ENCODE results near the gene PDLIM7.

Gene PDLIM7

DNA sequence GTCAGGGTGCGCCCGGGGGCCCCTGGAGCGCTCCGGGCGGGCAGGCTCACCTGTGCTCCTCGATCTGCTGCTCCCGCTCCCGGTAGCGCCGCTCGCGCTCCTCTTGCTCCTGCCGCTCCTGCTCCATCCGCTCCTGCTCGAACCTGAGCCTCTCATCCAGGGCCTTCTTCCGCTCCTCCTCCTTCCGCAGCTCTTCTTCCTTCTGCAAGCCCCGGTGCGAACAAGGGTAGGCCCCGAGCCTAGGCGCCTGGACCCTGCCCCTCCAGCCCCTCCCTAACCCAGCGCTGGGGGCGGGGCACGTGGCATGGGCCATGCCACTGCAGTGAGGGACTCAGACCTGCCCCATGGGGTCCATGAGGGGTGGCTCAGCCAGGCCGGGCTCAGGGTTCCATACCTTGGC is 30.5 kb downstream of the PDLIM7 start:
- H3K4me3 ChIP-seq (replicated peaks; ENCODE audit: insufficient read depth, low read length): peak overlapping the region; percentile 17
- peak in 1 of 2 experiments; percentile 33 for DNase-seq (ENCODE audit: low read depth in 1 of 2, low spot score in 1 of 2)
- peak overlapping the region; percentile 72 for H3K27ac ChIP-seq (replicated peaks)
- TF ChIP-seq SPI1 (IDR thresholded peaks at IDR 0.05; ENCODE audit: borderline replicate concordance, low read depth) (no peak), GABPA (IDR thresholded peaks at IDR 0.05; ENCODE audit: low read depth) (no peak)
- H3K27me3 ChIP-seq (ENCODE audit: insufficient read depth, poor library complexity, severe bottlenecking): no peaks in the 10 kb centered on the region

DNA sequence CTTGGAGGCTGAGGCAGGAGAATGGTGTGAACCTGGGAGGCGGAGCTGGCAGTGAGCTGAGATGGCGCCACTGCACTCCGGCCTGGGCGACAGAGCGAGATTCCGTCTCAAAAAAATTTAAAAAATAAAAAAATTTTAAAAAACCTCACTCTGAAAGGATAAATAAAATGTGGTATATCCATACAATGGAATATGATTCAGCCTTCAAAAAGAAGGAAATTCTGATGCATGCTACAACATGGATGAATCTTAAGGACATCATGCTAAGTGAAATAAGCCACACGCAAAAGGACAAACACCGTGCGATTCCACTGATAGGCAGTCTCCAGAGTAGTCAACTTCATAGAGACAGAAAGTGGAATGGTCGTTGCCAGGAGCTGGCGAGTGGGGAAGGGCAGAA is 32.4 kb downstream of the PDLIM7 start:
- TF ChIP-seq POLR2AphosphoS5 (IDR thresholded peaks at IDR 0.05; ENCODE audit: low read depth) (no peak), GABPA (IDR thresholded peaks at IDR 0.05; ENCODE audit: low read depth) (no peak), SPI1 (IDR thresholded peaks at IDR 0.05; ENCODE audit: borderline replicate concordance, low read depth) (no peak)
- TF ChIP-seq, protein P1, sequence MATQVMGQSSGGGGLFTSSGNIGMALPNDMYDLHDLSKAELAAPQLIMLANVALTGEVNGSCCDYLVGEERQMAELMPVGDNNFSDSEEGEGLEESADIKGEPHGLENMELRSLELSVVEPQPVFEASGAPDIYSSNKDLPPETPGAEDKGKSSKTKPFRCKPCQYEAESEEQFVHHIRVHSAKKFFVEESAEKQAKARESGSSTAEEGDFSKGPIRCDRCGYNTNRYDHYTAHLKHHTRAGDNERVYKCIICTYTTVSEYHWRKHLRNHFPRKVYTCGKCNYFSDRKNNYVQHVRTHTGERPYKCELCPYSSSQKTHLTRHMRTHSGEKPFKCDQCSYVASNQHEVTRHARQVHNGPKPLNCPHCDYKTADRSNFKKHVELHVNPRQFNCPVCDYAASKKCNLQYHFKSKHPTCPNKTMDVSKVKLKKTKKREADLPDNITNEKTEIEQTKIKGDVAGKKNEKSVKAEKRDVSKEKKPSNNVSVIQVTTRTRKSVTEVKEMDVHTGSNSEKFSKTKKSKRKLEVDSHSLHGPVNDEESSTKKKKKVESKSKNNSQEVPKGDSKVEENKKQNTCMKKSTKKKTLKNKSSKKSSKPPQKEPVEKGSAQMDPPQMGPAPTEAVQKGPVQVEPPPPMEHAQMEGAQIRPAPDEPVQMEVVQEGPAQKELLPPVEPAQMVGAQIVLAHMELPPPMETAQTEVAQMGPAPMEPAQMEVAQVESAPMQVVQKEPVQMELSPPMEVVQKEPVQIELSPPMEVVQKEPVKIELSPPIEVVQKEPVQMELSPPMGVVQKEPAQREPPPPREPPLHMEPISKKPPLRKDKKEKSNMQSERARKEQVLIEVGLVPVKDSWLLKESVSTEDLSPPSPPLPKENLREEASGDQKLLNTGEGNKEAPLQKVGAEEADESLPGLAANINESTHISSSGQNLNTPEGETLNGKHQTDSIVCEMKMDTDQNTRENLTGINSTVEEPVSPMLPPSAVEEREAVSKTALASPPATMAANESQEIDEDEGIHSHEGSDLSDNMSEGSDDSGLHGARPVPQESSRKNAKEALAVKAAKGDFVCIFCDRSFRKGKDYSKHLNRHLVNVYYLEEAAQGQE (IDR thresholded peaks at IDR 0.05; ENCODE audit: insufficient replicate concordance, low read depth): no peak
- TF ChIP-seq, protein P2, sequence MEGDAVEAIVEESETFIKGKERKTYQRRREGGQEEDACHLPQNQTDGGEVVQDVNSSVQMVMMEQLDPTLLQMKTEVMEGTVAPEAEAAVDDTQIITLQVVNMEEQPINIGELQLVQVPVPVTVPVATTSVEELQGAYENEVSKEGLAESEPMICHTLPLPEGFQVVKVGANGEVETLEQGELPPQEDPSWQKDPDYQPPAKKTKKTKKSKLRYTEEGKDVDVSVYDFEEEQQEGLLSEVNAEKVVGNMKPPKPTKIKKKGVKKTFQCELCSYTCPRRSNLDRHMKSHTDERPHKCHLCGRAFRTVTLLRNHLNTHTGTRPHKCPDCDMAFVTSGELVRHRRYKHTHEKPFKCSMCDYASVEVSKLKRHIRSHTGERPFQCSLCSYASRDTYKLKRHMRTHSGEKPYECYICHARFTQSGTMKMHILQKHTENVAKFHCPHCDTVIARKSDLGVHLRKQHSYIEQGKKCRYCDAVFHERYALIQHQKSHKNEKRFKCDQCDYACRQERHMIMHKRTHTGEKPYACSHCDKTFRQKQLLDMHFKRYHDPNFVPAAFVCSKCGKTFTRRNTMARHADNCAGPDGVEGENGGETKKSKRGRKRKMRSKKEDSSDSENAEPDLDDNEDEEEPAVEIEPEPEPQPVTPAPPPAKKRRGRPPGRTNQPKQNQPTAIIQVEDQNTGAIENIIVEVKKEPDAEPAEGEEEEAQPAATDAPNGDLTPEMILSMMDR (IDR thresholded peaks at IDR 0.05; ENCODE audit: insufficient read depth, low read length): no peak

DNA sequence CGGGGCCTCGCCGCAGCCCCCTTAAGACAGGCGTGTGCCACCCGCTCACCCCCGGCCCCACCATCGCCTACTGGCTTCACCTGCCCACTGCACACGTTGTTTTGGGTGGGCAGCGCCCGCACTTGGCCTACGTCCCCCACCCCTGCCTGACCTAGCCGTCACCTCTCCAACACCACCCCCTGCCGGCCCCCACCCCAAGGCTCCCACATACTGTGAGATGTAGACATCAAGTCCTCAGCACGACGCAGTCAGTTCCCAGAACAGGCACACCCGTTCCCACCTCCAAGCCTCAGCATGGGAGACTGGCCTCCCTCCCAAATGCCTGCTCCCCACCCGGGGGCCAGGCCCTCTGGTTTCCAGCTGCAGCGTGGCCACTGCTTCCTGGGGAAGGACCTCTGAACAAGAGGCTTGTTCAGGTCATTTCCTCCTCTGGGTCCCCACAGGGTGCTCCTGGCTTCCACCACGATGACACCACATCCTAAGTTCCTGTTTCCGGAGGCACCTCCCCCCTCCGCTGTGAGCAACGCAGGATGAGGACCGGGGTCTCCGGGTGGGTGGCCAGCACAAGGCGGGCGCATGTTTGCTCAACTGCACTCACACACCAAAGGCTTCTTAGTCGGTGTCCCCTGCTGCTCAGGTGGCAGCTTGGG is 35.3 kb downstream of the PDLIM7 start:
- Histone ChIP-seq H3K27me3 (ENCODE audit: insufficient read depth, poor library complexity, severe bottlenecking) (no peaks in the 10 kb centered on the region), H3K27ac (replicated peaks) (peak overlapping the region; percentile 69), H3K4me3 (replicated peaks; ENCODE audit: insufficient read depth, low read length) (peak overlapping the region; percentile 58)
- DNase-seq (ENCODE audit: low read depth in 1 of 2, low spot score in 1 of 2): peak; percentile 82 to 89
- TF ChIP-seq SPI1 (IDR thresholded peaks at IDR 0.05; ENCODE audit: borderline replicate concordance, low read depth) (0 out of 2 replicates have a peak, but pooled peaks have one; percentile 43), GABPA (IDR thresholded peaks at IDR 0.05; ENCODE audit: low read depth) (peak; percentile 50), POLR2AphosphoS5 (IDR thresholded peaks at IDR 0.05; ENCODE audit: low read depth) (peak; percentile 73; the same call in 1 of the 2 replicates)
- TF ChIP-seq, protein P1 (IDR thresholded peaks at IDR 0.05; ENCODE audit: insufficient replicate concordance, low read depth): no peak
- TF ChIP-seq, protein P2 (IDR thresholded peaks at IDR 0.05; ENCODE audit: insufficient read depth, low read length): no peak

More for the DNA sequence above, 32.4 kb downstream of the PDLIM7 start:
- H3K4me3 ChIP-seq (replicated peaks; ENCODE audit: insufficient read depth, low read length): no peak overlapping the region
- no peak overlapping the region for H3K27ac ChIP-seq (replicated peaks)
- H3K27me3 ChIP-seq (ENCODE audit: insufficient read depth, poor library complexity, severe bottlenecking): no peaks in the 10 kb centered on the region
- no peak for DNase-seq (ENCODE audit: low read depth in 1 of 2, low spot score in 1 of 2)

DNA sequence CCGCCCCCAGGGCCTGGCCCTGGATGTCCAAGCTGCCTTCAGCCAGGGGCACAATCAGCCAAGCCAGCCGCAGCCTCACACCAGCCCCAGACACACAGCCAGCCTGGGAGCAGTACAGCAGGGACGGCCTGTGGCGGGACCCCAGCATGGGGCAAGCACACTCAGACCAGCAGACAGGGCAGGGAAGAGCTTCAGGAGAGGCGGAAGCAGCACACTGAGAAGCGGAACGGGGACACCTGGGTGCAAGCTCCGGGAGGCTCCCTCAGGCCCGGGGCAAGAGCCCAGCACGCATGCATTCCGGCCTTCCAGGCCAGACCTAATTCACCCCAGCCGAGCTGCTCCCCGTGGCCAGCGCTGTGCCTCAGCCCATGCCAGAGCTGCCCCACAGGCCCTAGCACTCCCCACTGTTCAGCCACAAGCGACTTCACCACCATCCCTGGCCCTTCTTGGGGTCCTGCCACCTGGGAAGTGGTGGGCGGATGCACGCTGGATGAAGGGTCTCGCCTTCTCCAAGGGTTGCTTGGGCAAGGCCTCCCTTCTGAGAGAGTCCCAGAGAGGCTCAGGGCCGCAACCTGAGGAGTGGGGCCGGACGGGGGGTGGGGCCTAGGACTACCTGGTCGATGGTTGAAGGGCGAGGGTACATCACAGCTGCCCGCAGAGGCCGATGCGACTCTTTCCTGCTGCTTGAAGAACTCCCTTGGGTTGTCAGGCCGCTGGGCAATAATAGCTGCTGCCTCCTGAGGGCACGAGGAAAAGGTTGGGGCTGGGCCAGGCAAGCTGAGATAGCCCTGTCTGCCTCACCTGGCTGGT is 37.4 kb downstream of the PDLIM7 start:
- no peak for TF ChIP-seq POLR2AphosphoS5 (IDR thresholded peaks at IDR 0.05; ENCODE audit: low read depth)
- Histone ChIP-seq H3K27me3 (ENCODE audit: insufficient read depth, poor library complexity, severe bottlenecking) (no peaks in the 10 kb centered on the region), H3K27ac (replicated peaks) (no peak overlapping the region), H3K4me3 (replicated peaks; ENCODE audit: insufficient read depth, low read length) (no peak overlapping the region)
- no peak for DNase-seq (ENCODE audit: low read depth in 1 of 2, low spot score in 1 of 2)

Measured in HL-60 (cell line).